WTC11 (cell line): ENCODE measurements around the gene PFDN2.

ENCODE experiments used
- ATF2 ChIP-seq: sonication (generic); formaldehyde crosslinking; IDR thresholded peaks from 2 replicates; pipeline ENCODE4 v1.8.1; 2022; ENCODE audit warnings: low read depth, missing genetic modification reagents, borderline replicate concordance
- CTCF ChIP-seq: fragments of 200-600 bp; IDR thresholded peaks from 2 replicates; pipeline ENCODE4 v1.8.0; 2022; ENCODE audit warnings: antibody characterized with exemption
- E2F4 ChIP-seq: sonication (generic); formaldehyde crosslinking; IDR thresholded peaks from 2 replicates; pipeline ENCODE4 v1.8.1; 2022; ENCODE audit warnings: low read depth, mild to moderate bottlenecking, moderate library complexity, missing genetic modification reagents, borderline replicate concordance
- EMX1 ChIP-seq: fragments of 250-450 bp; sonication (Bioruptor Pico); IDR thresholded peaks from 2 replicates; pipeline ENCODE4 v1.8.0; 2021; ENCODE audit warnings: mild to moderate bottlenecking
- ETV6 ChIP-seq: sonication (generic); formaldehyde crosslinking; IDR thresholded peaks from 2 replicates; pipeline ENCODE4 v1.8.1; 2022; ENCODE audit warnings: mild to moderate bottlenecking, missing genetic modification reagents
- MAX ChIP-seq: sonication (generic); formaldehyde crosslinking; IDR thresholded peaks from 2 replicates; pipeline ENCODE4 v1.8.0; 2022; ENCODE audit warnings: mild to moderate bottlenecking, missing genetic modification reagents
- NR1H2 ChIP-seq: sonication (generic); formaldehyde crosslinking; IDR thresholded peaks from 2 replicates; pipeline ENCODE4 v1.9.0; 2021; ENCODE audit warnings: mild to moderate bottlenecking, moderate library complexity, missing genetic modification reagents
- TP53 ChIP-seq: sonication (generic); formaldehyde crosslinking; IDR thresholded peaks from 2 replicates; pipeline ENCODE4 v1.8.1; 2023; ENCODE audit warnings: mild to moderate bottlenecking, missing genetic modification reagents

GRCh38 chr1:161069731-161070270 is 48.0 kb downstream of the PFDN2 start, which contains the start of gene ARHGAP30:
- TF ChIP-seq MAX (CRISPR knock-in tag) (no peak), ETV6 (no peak), E2F4 (CRISPR knock-in tag) (no peak), CTCF (no peak), TP53 (CRISPR knock-in tag) (no peak), NR1H2 (CRISPR knock-in tag) (no peak), ATF2 (no peak), EMX1 (CRISPR knock-in tag) (no peak)
